T-cell (primary cell): Measurements from ENCODE around the gene UQCRQ. TPM values are rescaled to one million over a fixed set of nuclear protein-coding genes. Genes with fewer than 3 reads are reported as not detected.

Experiments
- ATAC-seq, 4 experiments: fragments of 200-7000 bp in 3 of 4; fragments of 150-1000 bp in 1 of 4; cut with Tn5 transposase; replicated peaks in 1 of 4; 1 replicate in 3 of 4; 2 replicates in 1 of 4; pipeline ENCODE4 v1.10.0; 2021; ENCODE audit warnings: moderate library complexity in 3 of 4, mild to moderate bottlenecking in 2 of 4, moderate number of reproducible peaks in 1 of 4
- CTCF ChIA-PET, 2 donors: fragments of 300-600 bp; sonication (Branson Sonifier 250); formaldehyde crosslinking; loops; one replicate each; lab custom pipeline; 2022; ENCODE audit warnings: antibody characterized with exemption in 2 of 2; lab: Charles Lee
- POLR2A ChIA-PET, 2 donors: fragments of 300-600 bp; sonication (Branson Sonifier 250); formaldehyde crosslinking; loops; one replicate each; lab custom pipeline; 2022; ENCODE audit warnings: antibody characterized with exemption in 2 of 2; lab: Charles Lee
- DNase-seq, 35 experiments: peaks; one replicate each; pipeline versions ENCODE4 v3.0.0 to v3.0.0-alpha.2; 2013 to 2023
- H3K27ac ChIP-seq: one replicate; pipeline ENCODE4 v1.5.1; 2013; ENCODE audit warnings: low read length
- H3K27me3 ChIP-seq, 2 experiments: replicated peaks in 1 of 2; 1 replicate in 1 of 2; 2 replicates in 1 of 2; pipeline versions ENCODE4 v1.6.1 to v1.7.0; 2013; ENCODE audit warnings: low read length in 1 of 2, mixed read lengths in 1 of 2; ENCODE audit not compliant: control insufficient read depth in 2 of 2, insufficient read depth in 2 of 2; ENCODE audit errors: extremely low read depth in 1 of 2
- H3K36me3 ChIP-seq, 2 donors: 1 replicate in 1 of 2; 2 replicates in 1 of 2; pipeline versions ENCODE4 v1.6.1 to v1.7.0; 2013; ENCODE audit warnings: low read length in 1 of 2; ENCODE audit not compliant: control insufficient read depth in 2 of 2, insufficient read depth in 1 of 2; ENCODE audit errors: extremely low read depth in 1 of 2
- H3K4me1 ChIP-seq, 2 experiments: 1 replicate in 1 of 2; 2 replicates in 1 of 2; pipeline versions ENCODE4 v1.6.1 to v1.7.0; 2013; ENCODE audit warnings: low read length in 2 of 2, mixed read lengths in 1 of 2; ENCODE audit not compliant: insufficient read depth in 2 of 2, control insufficient read depth in 1 of 2; ENCODE audit errors: extremely low read depth in 1 of 2
- H3K4me3 ChIP-seq, 2 donors: 1 replicate in 1 of 2; 2 replicates in 1 of 2; pipeline versions ENCODE4 v1.5.1 to v1.7.0; 2013; ENCODE audit warnings: mild to moderate bottlenecking in 2 of 2, low read length in 1 of 2, moderate library complexity in 1 of 2; ENCODE audit not compliant: control insufficient read depth in 1 of 2; ENCODE audit errors: extremely low read depth in 1 of 2
- H3K9me3 ChIP-seq: 2 replicates; pipeline ENCODE4 v1.7.0; 2013
- H3K27ac Mint-ChIP-seq, 2 donors: one replicate each; pipeline ENCODE4 v1.8.0; 2020 to 2021; ENCODE audit warnings: mild to moderate bottlenecking in 2 of 2, mixed read lengths in 2 of 2
- H3K27me3 Mint-ChIP-seq, 2 donors: one replicate each; pipeline ENCODE4 v1.8.0; 2021 to 2022; ENCODE audit warnings: mixed read lengths in 2 of 2
- H3K36me3 Mint-ChIP-seq: one replicate; pipeline ENCODE4 v1.8.0; 2021; ENCODE audit warnings: mixed read lengths
- H3K4me1 Mint-ChIP-seq, 3 donors: one replicate each; pipeline ENCODE4 v1.8.0; 2020 to 2022; ENCODE audit warnings: mixed read lengths in 3 of 3, mild to moderate bottlenecking in 1 of 3
- H3K4me3 Mint-ChIP-seq, 3 donors: one replicate each; pipeline ENCODE4 v1.8.0; 2020 to 2022; ENCODE audit warnings: mild to moderate bottlenecking in 3 of 3, mixed read lengths in 3 of 3, moderate library complexity in 3 of 3
- H3K9me3 Mint-ChIP-seq, 3 donors: one replicate each; pipeline ENCODE4 v1.8.0; 2020 to 2022; ENCODE audit warnings: mixed read lengths in 3 of 3
- WGBS: methylation state at CpG from one replicate; pipeline ENCODE4 v1.1.5; 2013; ENCODE audit warnings: missing lambda C conversion rate; ENCODE audit not compliant: insufficient coverage; 5-methylcytosine and 5-hydroxymethylcytosine counted together
- total RNA-seq, 35 experiments: library from RNA in 6 of 35; stranded (reverse) in 6 of 35; fragments of 120-200 nt in 1 of 35; gene quantifications; one replicate each; pipeline versions ENCODE4 v1.2.1 to v1.2.4 and lab custom pipeline; 2013 to 2026

Gene UQCRQ
- total RNA-seq, 5 donors from 2014 or later (not counting 1 experiment from before 2014, with no cell fraction given): 119 to 139 (median 132) TPM

DNA sequence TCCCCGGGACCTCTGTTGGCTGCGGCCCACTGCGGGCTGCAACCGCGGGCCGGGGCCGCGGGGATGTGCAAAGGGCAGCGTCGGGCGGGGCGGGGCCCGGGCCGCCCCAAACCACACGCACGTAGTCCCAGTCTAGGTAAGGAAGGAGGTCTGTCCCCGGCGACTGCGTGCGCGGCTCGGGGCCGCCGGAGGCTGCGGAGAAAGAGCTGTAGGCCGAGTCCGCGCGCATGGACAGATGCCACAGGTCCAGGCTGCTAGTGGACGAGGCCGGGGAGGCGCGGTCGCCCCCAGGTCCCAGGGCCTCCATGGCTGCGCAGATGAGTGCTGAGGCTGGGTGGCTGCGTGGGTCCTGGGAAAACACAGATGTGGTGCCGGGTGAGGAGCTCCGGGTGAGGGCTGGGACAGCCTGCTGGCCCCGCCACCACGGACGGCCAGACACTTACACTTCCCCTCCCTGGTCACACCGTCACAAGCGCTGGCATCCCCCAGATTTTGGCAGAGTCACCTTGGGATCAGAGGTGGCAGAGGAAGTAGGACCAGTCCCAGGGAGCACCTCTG lies 40.5 kb upstream of the UQCRQ start:
- ATAC-seq (peak in 3 of 4 experiments; percentile 25 to 28 (median 25)), DNase-seq (peak in 1 of 35 experiments; percentile 33)
- peaks cover 6 to 71% of the 10 kb centered on the region in 2 experiments for H3K27me3 ChIP-seq
- peak overlapping the region in 1 of 2 donors; percentile 42 for H3K4me3 ChIP-seq
- H3K4me1 ChIP-seq: peaks cover 0 to 26% of the 10 kb centered on the region in 2 experiments
- H3K36me3 ChIP-seq: no peaks in the 10 kb centered on the region
- H3K27me3 Mint-ChIP-seq: peaks cover 27 to 59% of the 10 kb centered on the region in 2 donors
- H3K9me3 Mint-ChIP-seq: no peaks in the 10 kb centered on the region
- ChIA-PET CTCF (no interaction called here), POLR2A (interaction anchor here in 1 of 2 donors (0.6 kb wide), 1 partner anchor 326 kb away, joined by 4 read pairs; no protein-coding TSS in a partner anchor)
- H3K4me1 Mint-ChIP-seq: peaks cover 4 to 17% (median 7%) of the 10 kb centered on the region in 3 donors
- no peaks in the 10 kb centered on the region for H3K9me3 ChIP-seq
- WGBS: 20% methylated on average over 26 of the region's 43 CpGs
- H3K27ac ChIP-seq: no peak overlapping the region
- H3K36me3 Mint-ChIP-seq: no peaks in the 10 kb centered on the region
- no peak overlapping the region for H3K27ac Mint-ChIP-seq
- H3K4me3 Mint-ChIP-seq: peak overlapping the region in 2 of 3 donors; percentile 31 to 49

GRCh38 chr5:132826424-132827082 lies 39.9 kb upstream of the UQCRQ start:
- no peaks in the 10 kb centered on the region for H3K36me3 ChIP-seq
- DNase-seq (no peak), ATAC-seq (no peak)
- Mint-ChIP-seq H3K9me3 (no peaks in the 10 kb centered on the region), H3K27me3 (peaks cover 34 to 65% of the 10 kb centered on the region in 2 donors), H3K36me3 (no peaks in the 10 kb centered on the region), H3K27ac (no peak overlapping the region), H3K4me1 (peaks cover 10 to 23% (median 11%) of the 10 kb centered on the region in 3 donors), H3K4me3 (peak overlapping the region in 2 of 3 donors; percentile 37 to 49)
- POLR2A ChIA-PET: no interaction called here
- CTCF ChIA-PET: no interaction called here
- H3K4me1 ChIP-seq: peaks cover 0 to 29% of the 10 kb centered on the region in 2 experiments
- H3K27me3 ChIP-seq: peaks cover 6 to 78% of the 10 kb centered on the region in 2 experiments
- H3K4me3 ChIP-seq: no peak overlapping the region
- no peaks in the 10 kb centered on the region for H3K9me3 ChIP-seq
- 88% methylated on average over 2 of the region's 6 CpGs for WGBS
- H3K27ac ChIP-seq: no peak overlapping the region

DNA sequence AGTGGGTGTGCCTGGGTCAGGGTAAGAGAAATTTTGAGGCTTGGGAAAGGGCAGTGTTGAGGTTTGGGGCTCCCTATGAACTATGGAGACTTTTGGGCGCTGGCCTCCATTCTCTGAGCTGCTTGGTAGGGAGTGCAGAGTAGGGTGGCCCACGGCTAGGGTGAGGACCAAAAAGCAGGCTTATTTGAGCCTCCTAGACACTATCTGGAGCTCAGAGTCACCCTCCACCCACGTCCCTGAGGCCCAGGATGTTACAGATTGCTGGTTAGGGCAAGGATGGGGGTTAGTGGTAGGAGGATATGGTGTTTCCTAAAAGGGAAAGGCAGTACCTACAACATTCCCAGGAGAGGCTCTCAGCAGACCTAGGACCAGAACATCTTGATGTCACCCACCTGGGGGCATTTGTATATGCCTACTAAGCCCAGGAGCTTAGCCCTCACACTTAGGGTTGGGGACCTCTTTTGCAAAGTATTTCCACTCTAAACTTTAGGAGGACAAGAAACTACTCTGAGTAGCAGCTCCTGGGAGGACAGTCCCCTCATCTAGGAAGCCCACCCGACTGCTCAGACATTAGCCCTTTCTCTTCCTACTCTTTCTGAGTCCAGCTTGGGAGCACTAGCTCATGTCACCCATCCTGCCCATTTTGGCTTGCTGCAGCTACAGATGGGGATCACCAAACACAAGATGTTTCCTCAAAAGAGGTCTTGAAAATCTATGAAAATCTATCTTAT lies 38.3 kb upstream of the UQCRQ start:
- no peak overlapping the region for H3K4me3 ChIP-seq
- ChIA-PET POLR2A (interaction anchor here in 1 of 2 donors (1.0 kb wide), 1 partner anchor 65 kb away, joined by 3 read pairs; no protein-coding TSS in a partner anchor), CTCF (interaction anchor here in 1 of 2 donors (0.6 to 2.0 kb wide), 6 partner anchors 8 to 184 kb away, joined by 3 to 10 read pairs (median 4); partner anchors contain the start of genes LEAP2 and SOWAHA)
- peaks cover 10 to 23% (median 11%) of the 10 kb centered on the region in 3 donors for H3K4me1 Mint-ChIP-seq
- no peak overlapping the region for H3K27ac Mint-ChIP-seq
- no peak overlapping the region for H3K4me3 Mint-ChIP-seq
- peaks cover 0 to 29% of the 10 kb centered on the region in 2 experiments for H3K4me1 ChIP-seq
- H3K9me3 ChIP-seq: no peaks in the 10 kb centered on the region
- no peaks in the 10 kb centered on the region for H3K36me3 ChIP-seq
- H3K9me3 Mint-ChIP-seq: no peaks in the 10 kb centered on the region
- ATAC-seq (no peak), DNase-seq (no peak)
- H3K27ac ChIP-seq: no peak overlapping the region
- peaks cover 34 to 67% of the 10 kb centered on the region in 2 donors for H3K27me3 Mint-ChIP-seq
- H3K27me3 ChIP-seq: peaks cover 6 to 74% of the 10 kb centered on the region in 2 experiments
- 88% methylated on average over 1 of the region's 4 CpGs for WGBS
- no peaks in the 10 kb centered on the region for H3K36me3 Mint-ChIP-seq

DNA sequence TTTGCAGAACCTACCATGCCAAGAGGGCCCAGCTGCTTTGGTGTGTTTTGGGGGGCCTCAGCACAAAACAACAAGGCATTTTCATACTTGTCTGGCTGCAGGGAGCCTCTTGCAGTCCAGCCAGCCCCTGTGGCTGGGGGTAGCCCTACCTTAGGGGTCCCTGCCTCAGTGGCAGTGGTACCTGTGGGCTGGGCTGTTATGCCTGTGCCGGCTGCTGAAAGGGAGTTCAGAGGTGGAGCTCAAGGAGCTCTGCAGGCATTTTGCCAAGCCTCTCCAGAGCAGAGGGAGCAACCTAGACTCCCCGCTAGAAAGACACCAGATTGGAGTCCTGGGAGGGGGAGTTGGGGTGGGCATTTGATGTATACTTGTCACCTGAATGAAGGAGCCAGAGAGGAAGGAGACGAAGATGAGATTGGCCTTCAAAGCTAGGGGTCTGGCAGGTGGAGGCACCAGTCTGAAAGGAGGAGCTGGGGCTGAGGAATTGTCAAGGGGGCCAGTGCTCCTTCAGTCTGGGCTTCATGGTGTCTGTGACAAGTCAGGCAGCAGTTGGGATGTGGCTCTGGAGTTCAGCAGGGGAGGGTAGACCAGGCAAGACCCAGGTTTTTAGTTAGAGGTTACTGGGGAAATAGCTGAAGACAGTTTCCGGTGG lies 37.5 kb upstream of the UQCRQ start:
- no peak overlapping the region for H3K4me3 ChIP-seq
- H3K4me1 Mint-ChIP-seq: peaks cover 10 to 23% (median 11%) of the 10 kb centered on the region in 3 donors
- 81% methylated on average over 4 of the region's 4 CpGs for WGBS
- peak overlapping the region in 1 of 2 donors; percentile 36 for H3K27ac Mint-ChIP-seq
- peaks cover 6 to 65% of the 10 kb centered on the region in 2 experiments for H3K27me3 ChIP-seq
- no peaks in the 10 kb centered on the region for H3K9me3 Mint-ChIP-seq
- ChIA-PET CTCF (interaction anchor here (0.6 to 2.0 kb wide), 8 partner anchors 8 to 183 kb away, joined by 3 to 10 read pairs (median 4); partner anchors contain the start of genes LEAP2 (in 1 of the 2) and SOWAHA (in 1 of the 2)), POLR2A (interaction anchor here in 1 of 2 donors (1.0 kb wide), 1 partner anchor 64 kb away, joined by 3 read pairs; no protein-coding TSS in a partner anchor)
- peaks cover 0 to 25% of the 10 kb centered on the region in 2 experiments for H3K4me1 ChIP-seq
- DNase-seq (no peak), ATAC-seq (no peak)
- no peaks in the 10 kb centered on the region for H3K9me3 ChIP-seq
- no peaks in the 10 kb centered on the region for H3K36me3 Mint-ChIP-seq
- peak overlapping the region; percentile 81 to 88 (median 87) for H3K4me3 Mint-ChIP-seq
- H3K27me3 Mint-ChIP-seq: peaks cover 33 to 62% of the 10 kb centered on the region in 2 donors
- no peaks in the 10 kb centered on the region for H3K36me3 ChIP-seq
- H3K27ac ChIP-seq: no peak overlapping the region

DNA sequence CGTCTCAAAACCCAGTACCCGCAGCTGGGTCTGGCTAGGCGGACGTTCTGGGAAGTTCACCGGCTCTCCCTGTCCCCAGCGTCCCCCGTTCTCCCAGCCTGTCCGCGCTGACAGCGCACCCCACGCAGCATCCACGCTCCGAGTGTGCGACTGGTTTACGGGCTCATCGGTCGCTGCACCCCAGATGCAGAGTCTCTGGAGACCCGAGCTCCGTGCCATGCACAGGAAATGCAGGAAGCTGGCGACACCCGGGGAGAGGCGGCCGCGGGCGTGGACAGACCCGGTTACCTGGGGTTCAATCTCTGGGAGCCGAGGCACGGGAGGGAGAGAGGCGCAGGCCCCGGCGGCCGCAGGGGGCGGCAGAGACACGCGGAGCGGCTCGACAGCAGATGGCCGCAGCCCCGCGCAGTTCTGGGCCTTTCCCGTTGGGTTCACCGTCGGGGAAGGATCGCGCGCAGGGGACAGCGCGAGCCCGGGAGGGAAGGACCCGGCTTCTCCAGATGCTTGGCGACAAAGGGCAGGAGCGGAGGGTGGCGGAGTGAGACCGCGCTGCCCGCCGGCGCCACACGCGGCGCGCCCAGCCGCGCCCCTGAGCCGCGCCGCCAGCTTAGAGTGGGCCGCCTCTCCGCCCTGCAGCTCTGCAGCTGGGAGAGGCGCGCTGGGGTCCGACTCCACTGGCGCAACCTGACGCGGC lies 36.6 kb upstream of the UQCRQ start:
- H3K4me3 ChIP-seq: peak overlapping the region; percentile 26 to 49
- Mint-ChIP-seq H3K36me3 (no peaks in the 10 kb centered on the region), H3K4me3 (peak overlapping the region; percentile 81 to 88 (median 87)), H3K4me1 (peaks cover 10 to 23% (median 11%) of the 10 kb centered on the region in 3 donors), H3K9me3 (no peaks in the 10 kb centered on the region), H3K27me3 (peaks cover 35 to 53% of the 10 kb centered on the region in 2 donors), H3K27ac (no peak overlapping the region)
- peaks cover 3 to 56% of the 10 kb centered on the region in 2 experiments for H3K27me3 ChIP-seq
- H3K27ac ChIP-seq: no peak overlapping the region
- 5% methylated on average over 75 of the region's 75 CpGs for WGBS
- peak; percentile 90 to 93 (median 91) for ATAC-seq
- ChIA-PET CTCF (interaction anchor here (1.0 to 2.0 kb wide), 6 partner anchors 9 to 53 kb away, joined by 3 to 10 read pairs (median 4); no protein-coding TSS in a partner anchor), POLR2A (interaction anchor here in 1 of 2 donors (0.6 kb wide), 1 partner anchor 280 kb away, joined by 4 read pairs; no protein-coding TSS in a partner anchor)
- H3K4me1 ChIP-seq: peaks cover 0 to 25% of the 10 kb centered on the region in 2 experiments
- H3K9me3 ChIP-seq: no peaks in the 10 kb centered on the region
- peak; percentile 31 to 83 (median 61) for DNase-seq
- no peaks in the 10 kb centered on the region for H3K36me3 ChIP-seq
